Right renal cortex interstitium (tissue), 3 donors: ENCODE measurements around the gene SURF1. TPM values are rescaled to one million over a fixed set of nuclear protein-coding genes. Genes with fewer than 3 reads are reported as not detected.
"Not testable (repeated sequence)": the region's sequence is repeated elsewhere in the genome, so short reads cannot be mapped to it uniquely, and the experiment has no call there.

Experiments used
- DNase-seq, 3 donors: peaks; one replicate each; pipeline ENCODE4 v3.0.0-alpha.2; 2013; ENCODE audit warnings: low read depth in 3 of 3, low spot score in 2 of 3
- polyA plus RNA-seq, 3 donors: library from polyadenylated mRNA; unstranded; fragments of 120-200 nt; gene quantifications; one replicate each; pipeline ENCODE4 v1.2.1, GENCODE V29; 2013; ENCODE audit not compliant: insufficient read length in 3 of 3

SURF1 gene
- polyA plus RNA-seq, 3 donors = 36.6 to 47.0 (median 42.2) TPM

DNA sequence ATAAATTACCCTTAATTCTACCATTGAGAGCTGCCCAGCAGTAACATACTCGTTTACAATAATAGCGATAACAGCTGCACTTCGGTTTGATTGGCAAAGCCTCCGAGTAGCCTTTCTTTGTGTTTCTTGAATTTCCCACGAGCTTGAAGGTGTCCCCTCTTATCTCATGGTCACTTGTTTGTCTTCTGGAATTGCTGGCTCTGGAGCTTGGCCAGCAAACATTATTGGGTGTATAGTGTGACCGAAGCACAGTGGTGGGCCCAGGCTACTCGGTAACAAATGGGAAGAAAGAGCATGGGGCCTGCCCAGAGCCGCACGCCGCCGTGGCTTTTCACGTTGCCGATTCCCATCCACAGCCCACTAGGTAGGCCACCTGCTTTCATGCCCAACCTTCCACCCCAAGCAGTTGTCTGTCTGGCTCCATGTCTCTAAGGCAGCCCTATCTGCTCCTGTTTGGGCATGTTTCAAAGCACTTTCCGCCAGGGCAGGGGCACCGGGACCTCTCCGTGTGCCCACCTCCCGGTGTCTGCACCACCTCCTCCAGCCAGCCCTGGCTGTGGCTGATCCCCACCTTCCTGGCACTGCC lies 28.5 kb upstream of the SURF1 start:
- DNase-seq = no peak

DNA sequence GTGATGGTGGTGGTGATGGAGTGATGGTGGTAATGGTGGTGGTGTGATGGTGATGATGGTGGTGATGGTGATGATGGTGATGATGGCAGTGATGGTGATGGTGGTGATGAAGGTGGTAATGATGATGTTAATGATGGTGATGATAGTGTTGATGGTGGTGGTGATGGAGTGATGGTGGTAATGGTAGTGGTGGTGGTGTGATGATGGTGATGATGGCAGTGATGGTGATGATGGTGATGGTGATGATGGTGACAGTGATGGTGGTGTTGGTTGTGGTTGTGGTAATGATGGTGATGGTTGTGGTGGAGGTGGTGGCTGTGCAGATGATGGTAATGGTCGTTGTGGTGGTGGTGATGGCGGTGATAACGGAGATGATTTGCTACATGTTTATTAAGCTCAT lies 27.2 kb upstream of the SURF1 start:
- no peak for DNase-seq

DNA sequence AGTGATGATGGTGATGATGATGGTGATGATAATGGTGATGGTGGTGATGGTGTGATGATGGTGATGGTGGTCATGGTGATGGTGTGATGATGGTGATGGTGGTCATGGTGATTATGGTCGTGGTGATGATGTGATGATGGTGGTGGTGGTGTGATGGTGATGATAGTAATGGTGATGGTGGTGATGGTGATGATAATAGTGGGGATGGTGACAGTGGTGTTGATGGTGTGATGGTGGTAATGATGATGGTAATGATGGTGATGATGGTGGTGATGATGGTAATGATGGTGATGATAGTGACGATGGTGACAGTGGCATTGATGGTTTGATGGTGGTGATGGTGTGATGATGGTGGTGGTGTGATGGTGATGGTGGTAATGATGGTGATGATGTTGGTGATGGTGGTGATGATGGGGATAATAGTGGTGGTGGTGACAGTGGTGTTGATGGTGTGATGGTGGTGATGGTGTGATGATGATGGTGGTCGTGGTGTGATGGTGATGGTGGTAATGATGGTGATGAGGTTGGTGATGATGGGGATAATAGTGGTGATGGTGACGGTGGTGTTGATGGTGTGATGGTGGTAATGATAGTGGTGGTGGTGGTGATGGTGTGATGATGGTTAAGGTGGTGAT lies 26.3 kb upstream of the SURF1 start:
- no peak for DNase-seq

DNA sequence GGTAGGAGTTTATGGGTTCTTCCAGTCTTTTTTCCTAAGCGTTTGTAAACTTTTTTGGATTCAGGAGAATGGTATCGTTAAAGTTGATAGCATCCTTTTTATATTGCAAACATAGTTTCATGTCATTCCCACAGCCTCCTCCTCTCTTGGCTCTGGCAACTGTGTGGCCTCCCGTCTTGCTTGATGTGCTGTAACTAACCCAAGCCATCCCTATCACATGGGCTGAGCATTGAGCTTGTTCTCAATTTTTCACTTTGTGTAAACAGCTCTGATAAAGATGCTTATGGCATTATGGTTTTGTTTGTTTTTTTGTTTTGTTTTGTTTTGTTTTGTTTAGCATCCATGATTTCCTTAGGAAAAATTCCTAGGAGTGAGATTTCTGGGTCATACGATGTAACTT lies 24.4 kb upstream of the SURF1 start:
- DNase-seq = no peak

DNA sequence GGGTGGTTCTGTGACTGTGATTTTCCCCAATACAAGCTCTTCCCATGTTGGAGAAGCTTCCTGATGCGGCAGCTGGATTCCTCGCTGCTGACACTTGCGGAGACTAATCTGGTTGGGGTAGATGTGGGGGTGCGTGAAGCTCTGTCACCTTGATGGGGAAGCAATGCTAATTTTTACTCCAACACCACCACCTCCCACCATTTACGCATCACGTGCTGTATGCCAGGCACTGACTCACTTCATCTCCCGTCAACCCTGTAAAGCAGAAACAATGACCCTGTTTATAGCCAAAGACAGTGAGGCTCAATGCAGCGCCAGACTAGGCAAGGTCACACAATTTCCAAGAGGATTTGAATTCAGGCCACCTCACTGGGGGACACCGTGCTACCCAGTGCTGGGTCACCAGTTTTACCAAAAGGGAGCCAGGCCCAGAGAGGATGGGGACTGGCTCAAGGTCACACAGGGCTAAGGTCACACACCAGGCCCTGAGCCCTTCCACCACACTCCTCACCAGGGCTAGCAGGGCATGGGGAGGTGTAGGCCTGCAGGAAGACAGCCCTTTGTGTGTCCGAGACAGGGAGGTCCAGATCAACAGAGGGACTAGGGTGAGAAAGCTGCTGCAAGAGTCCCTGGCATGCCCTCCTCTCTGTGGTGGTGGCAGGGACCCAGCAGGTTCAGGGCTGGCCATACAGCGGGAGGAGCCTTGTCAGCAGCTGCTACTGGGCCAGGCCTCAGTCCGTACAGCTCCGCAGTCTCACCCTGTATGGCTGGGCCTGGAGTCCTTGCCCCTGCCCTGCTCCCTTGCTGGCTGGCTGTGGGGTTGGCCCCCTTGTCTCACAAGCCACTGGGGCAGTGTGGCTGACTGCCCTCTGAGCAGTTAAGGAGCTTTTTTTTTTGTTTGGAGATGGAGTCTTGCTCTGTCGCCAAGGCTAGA lies 23.1 kb upstream of the SURF1 start:
- no peak for DNase-seq

DNA sequence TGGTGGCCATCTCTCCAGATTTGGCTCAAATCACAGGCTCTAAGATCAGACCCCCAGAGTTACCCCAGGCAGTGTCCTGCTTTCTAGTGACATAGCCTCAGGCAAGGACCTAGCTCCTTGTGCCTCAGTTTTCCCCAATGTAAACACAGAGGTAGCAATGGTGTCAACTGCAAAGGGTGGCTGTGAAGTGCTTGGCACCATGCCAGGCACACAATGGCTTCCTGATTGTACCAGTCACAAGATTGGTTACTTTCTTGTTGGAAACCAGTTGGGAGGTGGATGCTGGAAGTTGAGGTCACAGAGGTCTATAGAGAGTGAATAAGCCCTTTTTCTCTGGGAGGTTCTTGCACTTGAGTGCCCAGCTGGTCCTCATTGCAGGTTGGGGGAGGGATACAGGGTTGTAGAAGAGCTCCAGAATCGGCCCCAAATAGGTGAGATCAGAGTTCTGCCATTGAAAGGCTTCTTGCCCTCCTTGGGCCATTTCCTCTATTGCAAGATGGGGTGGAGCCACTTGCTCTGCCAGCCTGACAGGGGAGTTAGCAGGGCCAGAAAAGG lies 22.2 kb upstream of the SURF1 start:
- DNase-seq = no peak

DNA sequence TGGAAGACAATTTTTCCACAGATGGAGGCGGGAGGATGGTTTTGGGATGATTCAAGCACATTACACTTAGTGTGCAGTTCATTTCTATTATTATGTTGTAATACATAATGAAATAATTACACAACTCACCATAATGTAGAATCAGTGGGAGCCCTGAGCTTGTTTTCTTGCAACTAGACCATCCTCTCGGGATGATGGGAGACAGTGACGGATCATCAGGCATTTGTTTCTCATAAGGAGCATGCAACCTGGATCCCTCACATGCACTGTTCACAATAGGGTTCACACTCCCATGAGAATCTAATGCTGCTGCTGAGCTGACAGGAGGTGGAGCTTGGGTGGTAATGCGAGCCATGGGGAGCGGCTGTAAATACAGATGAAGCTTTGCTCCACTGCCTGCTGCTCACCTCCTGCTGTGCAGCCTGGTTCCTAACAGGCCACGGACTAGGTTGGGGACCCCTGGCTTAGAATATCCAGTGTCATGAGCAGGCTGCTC lies 21.5 kb upstream of the SURF1 start:
- DNase-seq = no peak

DNA sequence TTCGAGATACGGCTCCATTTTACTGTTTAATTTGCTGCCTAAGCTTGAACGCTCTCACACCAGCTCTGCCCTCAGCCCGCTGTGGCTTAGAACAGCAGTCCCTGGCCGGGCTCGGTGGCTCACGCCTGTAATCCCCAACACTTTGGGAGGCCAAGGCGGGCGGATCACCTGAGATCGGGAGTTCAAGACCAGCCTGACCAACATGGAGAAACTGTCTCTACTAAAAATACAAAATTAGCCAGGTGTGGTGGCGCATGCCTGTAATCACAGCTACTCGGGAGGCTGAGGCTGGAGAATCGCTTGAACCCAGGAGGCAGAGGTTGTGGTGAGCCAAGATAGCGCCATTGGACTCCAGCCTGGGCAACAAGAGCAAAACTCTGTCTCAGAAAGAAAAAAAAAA lies 21.0 kb upstream of the SURF1 start:
- not testable (repeated sequence) for DNase-seq

DNA sequence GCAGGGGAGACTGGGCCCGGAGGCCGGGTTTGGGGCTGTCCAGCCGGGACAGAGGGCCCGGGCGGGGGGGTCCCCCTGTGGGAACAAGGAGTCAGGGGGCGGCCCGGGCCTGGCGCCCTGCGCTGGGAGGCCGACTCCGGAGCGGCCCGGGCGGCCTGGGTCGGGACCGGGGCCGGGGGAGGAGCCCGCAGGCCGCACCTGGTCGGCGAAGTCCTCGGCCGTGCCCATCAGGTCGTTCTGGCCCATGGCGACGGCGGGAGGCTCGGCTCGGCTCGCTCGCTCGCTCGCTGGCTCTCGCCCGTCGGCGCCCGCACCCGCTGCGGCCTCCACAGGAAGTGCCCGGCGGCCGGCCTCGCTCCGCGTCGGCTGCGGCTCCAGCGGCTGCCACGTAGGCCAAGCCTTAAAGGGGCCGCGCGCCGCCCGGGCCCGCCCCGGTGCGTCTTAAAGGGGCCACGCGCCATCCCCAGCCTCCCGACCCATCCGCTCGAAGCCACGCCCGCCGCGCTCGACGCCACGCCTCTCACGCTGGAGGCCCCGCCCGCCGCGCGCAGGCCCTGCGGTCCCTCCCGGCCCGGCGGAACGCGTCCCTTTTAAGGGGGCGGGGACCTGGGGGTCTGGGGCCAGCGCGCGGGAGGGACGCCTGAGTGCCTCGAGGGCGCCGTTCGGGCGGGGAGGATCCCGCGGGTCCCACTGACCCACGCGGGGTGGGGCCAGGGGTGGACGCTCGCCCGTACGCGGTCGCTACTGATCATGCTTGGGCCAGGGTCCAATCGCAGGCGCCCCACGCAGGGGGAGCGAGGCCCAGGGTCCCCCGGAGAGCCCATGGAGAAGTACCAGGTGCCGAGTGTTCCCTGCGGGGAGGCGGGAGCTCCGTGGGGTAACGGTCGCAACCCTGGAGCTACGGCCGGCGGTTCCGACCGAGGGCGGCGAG lies 19.7 kb upstream of the SURF1 start, which contains the start of the genes STKLD1 and SURF4:
STKLD1 (plus strand) TSS at position 643 of the 931 bp plus-strand sequence; CDS start at position 751, 108 bp downstream.
SURF4 (minus strand) TSS at position 337 of the 931 bp plus-strand sequence; CDS start at position 246, 91 bp downstream.
- DNase-seq = peak; percentile 70 to 90 (median 86)

DNA sequence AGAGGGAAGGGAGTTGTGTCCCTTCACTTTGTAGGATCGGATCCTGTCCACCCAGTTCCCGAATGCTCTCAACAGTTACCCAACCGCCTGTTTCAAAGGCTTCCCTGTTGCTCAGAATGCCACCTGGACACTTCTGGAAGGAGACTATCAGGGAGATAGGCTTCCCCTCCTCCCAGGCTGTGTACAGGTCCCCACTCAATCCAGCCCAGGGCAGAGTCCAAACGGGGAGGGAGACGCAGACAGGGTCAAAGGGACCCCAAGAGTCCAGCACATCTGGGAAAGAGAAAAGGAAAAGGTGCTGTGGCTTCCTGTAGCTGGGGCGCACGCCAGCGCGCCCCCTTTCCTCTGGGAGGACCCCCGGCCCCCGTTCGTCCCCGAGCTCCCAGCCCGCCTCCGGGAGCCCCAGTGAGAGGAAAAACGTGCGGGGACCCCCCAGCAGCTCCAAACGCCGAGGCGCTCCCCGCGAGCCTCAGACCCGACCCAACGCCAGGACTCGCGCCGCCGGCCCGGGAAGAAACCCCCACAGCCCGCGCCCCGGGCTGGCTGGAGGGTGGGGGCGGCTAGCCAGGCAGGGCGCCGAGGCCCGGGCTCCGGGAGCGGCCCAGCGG lies 18.9 kb upstream of the SURF1 start:
- no peak for DNase-seq

DNA sequence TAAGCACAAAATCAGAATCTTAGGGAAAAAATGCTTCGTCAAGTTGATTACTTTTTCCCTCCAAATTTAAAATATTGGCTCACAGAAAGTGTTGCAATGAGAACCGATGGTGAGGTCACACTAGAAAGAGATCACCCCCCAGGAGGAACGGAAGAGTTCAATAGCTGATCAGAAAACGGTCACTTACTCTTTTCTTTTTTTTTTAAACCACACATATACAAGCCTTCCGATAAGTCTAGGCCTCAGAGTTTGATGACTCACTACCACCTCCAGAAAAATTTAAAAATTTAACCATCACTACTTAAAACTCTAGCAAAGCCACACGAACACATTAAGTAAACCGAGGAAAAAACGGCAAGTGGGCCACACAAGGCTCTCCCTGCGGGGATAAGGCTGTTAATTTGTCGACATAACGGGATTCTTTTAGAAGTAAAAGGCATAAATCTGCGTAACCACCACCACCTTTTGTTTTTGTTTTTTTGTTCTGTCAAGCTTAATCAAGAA lies 18.4 kb upstream of the SURF1 start:
- DNase-seq = no peak

DNA sequence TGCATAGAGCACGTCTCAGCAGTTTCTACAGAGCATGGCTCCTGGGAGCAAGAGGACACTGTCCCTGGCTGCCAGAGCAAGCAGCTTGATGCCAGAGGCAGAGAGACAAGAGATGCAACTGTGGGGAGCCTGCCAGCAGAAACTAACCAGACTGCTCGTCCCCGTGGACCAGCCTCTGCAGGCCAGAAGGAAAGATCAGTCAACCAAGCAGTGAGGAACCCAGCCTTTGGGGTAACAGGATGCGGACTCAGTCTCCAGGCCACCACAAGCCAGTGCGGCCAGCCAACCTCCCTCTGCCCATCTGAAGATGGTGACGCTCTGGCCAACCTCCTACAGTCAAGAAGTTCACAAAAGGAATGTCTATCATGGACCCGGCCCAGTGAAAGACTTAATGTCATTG lies 15.9 kb upstream of the SURF1 start:
- DNase-seq = no peak

DNA sequence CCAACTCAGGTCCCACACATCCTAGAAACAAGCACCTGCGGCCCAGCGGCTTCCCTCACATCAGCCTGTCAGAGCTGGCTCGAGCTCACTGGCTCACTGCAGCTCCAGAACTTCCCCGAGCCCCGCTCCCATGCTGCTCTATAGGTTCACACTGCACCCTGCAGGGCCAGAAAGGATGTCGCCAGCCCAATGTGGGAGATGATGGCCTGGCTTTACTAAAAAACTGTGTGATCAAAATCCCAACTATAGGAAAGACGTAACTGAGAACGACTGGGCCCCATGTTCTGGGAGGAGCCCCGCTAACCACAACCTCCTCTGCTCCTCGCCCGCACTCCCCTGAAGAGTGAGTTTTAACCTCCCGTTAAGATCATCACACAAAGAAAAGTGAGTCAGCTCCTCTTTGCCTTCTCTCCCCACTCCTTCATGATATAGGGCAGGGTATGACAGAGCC lies 15.0 kb upstream of the SURF1 start:
- no peak for DNase-seq

DNA sequence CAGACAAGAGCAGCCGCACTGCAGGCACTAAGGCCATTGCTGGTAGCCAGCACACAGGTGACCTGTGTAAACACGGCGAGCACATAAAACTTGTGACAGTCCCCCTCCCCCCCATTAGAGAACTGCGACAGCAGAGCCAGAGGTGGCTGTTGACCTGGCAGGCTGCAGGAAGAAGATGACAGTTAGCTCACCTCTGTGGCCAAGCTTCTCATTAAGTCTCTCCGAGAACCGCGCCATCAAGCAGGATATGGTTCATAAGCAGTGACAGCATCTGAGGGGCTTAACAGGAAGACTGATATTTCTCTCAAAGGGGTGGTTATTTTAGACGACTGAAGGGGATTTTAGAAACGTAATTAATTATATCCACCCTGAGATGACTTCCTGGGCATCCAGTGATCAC lies 14.4 kb upstream of the SURF1 start:
- DNase-seq = no peak

DNA sequence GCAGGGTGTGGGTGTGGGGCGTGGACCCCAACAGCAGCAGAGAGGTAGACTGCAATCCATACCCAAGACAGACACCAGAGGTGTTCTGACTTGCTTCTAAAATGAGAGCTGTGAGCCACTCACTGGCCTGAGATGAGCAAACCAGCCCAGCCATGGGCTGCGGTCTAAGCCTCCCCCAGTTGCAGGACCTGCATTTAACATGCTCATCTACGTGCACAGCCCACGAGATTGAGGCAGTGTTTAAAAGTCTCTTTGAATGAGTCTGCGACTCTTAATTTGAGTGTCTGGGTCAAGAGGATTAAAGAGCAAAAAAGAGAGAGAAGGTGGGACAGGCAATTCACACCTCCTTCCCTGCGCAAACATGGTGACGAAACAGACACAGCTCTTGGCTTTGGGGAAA lies 13.6 kb upstream of the SURF1 start:
- no peak for DNase-seq

DNA sequence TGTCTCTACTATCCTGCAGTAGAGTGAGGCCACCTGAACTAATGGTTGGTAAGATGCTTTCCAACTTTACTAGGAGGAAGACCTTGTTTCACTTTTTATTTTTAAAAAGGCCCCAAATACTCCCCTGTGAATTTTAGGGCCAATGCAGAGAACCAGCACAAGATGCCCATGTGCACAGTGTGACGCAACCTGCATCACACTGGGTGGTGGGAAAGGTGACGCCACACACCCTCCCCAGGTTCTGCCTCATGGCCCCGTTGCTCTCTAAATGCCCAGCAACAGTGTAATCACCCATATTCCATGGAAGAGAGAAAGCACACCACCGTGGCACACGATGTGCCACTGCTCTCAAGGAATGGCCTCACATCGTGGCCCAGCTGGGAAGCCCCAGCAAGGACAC lies 13.1 kb upstream of the SURF1 start:
- no peak for DNase-seq

DNA sequence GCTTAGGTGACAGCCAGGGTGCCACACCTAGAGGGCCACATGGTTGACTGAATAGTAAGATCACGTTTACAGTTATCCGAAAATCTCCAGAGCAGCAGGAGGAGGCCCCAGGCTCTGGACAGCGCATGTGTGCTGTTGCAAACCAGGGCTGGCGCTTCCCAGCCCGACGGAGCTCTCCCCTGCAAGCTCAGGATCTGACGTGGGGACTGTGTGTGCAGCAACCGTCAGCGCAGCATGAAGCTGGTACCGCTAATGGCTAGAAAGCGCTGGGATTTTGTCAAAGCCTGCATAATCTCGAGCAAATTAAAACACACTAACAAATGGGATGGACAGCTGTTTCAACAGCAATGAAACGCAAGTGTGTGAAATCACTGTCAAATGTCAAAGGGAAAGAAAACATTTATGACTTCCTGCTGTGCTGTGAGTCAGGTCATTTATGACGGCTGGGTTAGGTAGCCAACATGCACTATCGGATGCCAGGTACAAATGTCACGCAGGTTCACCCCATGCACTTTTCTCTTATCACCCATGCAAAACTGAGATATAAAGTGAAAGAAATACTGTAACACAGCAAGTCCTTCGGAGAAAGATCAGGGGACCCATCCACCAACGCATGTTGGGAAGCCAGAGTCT lies 12.1 kb upstream of the SURF1 start:
- DNase-seq = no peak

DNA sequence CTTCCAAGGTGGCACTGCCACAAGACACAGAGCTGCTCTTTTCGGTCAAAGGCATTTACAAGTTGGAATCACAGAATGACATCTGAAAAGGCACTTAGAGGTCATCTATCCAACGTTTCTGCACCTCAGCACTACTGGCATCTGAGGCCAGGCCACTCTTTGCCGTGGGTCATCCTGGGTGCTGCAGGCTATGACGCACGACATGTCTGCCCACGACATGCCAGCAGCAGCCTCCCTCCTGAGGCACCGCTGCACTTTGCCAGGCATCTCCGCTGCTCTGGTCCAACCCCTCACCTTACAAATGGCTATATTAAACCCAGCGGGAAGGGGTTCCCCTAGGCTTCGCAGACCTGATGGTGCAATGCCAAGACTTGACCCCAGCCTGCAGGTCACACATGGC lies 11.5 kb upstream of the SURF1 start:
- no peak for DNase-seq

DNA sequence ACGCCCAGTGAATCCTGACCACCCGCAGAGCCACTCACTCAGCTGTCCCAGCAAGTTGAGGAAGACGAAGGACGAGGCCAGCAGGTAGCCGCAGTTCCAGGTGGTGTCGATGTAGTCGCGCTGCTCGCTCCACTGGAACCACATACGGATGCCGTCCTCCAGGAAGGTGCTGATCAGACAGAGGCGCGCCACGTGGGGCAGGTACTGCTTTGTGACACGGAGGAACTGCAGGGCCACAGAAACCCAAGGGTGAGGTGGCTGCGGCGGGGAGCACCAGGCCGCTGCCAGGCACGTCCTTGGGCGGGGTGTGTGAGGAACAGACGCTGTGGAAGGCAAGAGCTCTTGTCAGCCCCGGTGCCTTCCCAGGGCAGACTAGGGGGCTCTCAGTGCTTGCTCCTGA lies 10.9 kb upstream of the SURF1 start:
- no peak for DNase-seq
